Muscle layer of duodenum (tissue), 2 donors: ENCODE results near the gene FHL2.

Experiments
- H3K27ac ChIP-seq: one replicate; pipeline ENCODE4 v1.7.0; 2013; ENCODE audit warnings: mild to moderate bottlenecking, low read length
- H3K27me3 ChIP-seq: one replicate; pipeline ENCODE4 v1.7.0; 2013; ENCODE audit warnings: low read depth, mild to moderate bottlenecking, control low read depth, low read length
- H3K36me3 ChIP-seq, 2 donors: one replicate each; pipeline ENCODE4 v1.7.0; 2013; ENCODE audit warnings: low read length in 2 of 2, control low read depth in 1 of 2, mild to moderate bottlenecking in 1 of 2; ENCODE audit not compliant: insufficient read depth in 2 of 2, control insufficient read depth in 1 of 2
- H3K4me1 ChIP-seq, 2 donors: one replicate each; pipeline ENCODE4 v1.7.0; 2013; ENCODE audit warnings: low read length in 2 of 2, mild to moderate bottlenecking in 2 of 2, control low read depth in 1 of 2, moderate library complexity in 1 of 2; ENCODE audit not compliant: insufficient read depth in 2 of 2, control insufficient read depth in 1 of 2
- H3K4me3 ChIP-seq, 2 donors: one replicate each; pipeline ENCODE4 v1.7.0; 2013; ENCODE audit warnings: low read length in 2 of 2, low read depth in 1 of 2, mild to moderate bottlenecking in 1 of 2
- H3K9me3 ChIP-seq, 2 donors: one replicate each; pipeline ENCODE4 v1.7.0; 2013; ENCODE audit warnings: low read length in 2 of 2, control low read depth in 1 of 2, mild to moderate bottlenecking in 1 of 2; ENCODE audit not compliant: control insufficient read depth in 1 of 2
- donor health status: healthy.

FHL2 gene

GRCh38 chr2:105396254-105397024 is 2.4 kb downstream of the FHL2 start:
- no peaks in the 10 kb centered on the region for H3K27me3 ChIP-seq
- peak overlapping the region; percentile 92 for H3K27ac ChIP-seq
- no peaks in the 10 kb centered on the region for H3K36me3 ChIP-seq
- no peaks in the 10 kb centered on the region for H3K9me3 ChIP-seq
- peaks cover 3 to 27% of the 10 kb centered on the region in 2 donors for H3K4me1 ChIP-seq
- peak overlapping the region; percentile 81 to 84 for H3K4me3 ChIP-seq

- Histone ChIP-seq H3K4me3 (peak overlapping the region in 1 of 2 donors; percentile 30), H3K27me3 (no peaks in the 10 kb centered on the region), H3K9me3 (no peaks in the 10 kb centered on the region), H3K4me1 (peaks cover 7 to 33% of the 10 kb centered on the region in 2 donors), H3K27ac (peak overlapping the region; percentile 92), H3K36me3 (no peaks in the 10 kb centered on the region)
Observed at GRCh38 chr2:105395691-105396090, 3.2 kb downstream of the FHL2 start.

GRCh38 chr2:105394951-105395611 is 3.8 kb downstream of the FHL2 start:
- Histone ChIP-seq H3K9me3 (no peaks in the 10 kb centered on the region), H3K4me1 (peaks cover 7 to 33% of the 10 kb centered on the region in 2 donors), H3K27ac (no peak overlapping the region), H3K27me3 (no peaks in the 10 kb centered on the region), H3K36me3 (no peaks in the 10 kb centered on the region), H3K4me3 (peak overlapping the region in 1 of 2 donors; percentile 23)

GRCh38 chr2:105393373-105394055 is 5.3 kb downstream of the FHL2 start:
- Histone ChIP-seq H3K36me3 (no peaks in the 10 kb centered on the region), H3K4me1 (peaks cover 7 to 36% of the 10 kb centered on the region in 2 donors), H3K9me3 (no peaks in the 10 kb centered on the region), H3K27me3 (no peaks in the 10 kb centered on the region), H3K27ac (no peak overlapping the region), H3K4me3 (no peak overlapping the region)

GRCh38 chr2:105391763-105392662 is 6.8 kb downstream of the FHL2 start:
- no peak overlapping the region for H3K27ac ChIP-seq
- no peaks in the 10 kb centered on the region for H3K36me3 ChIP-seq
- H3K27me3 ChIP-seq, result no peaks in the 10 kb centered on the region
- no peak overlapping the region for H3K4me3 ChIP-seq
- peaks cover 7 to 46% of the 10 kb centered on the region in 2 donors for H3K4me1 ChIP-seq
- H3K9me3 ChIP-seq, result no peaks in the 10 kb centered on the region

GRCh38 chr2:105391058-105391627 is 7.7 kb downstream of the FHL2 start:
- peaks cover 2 to 3% of the 10 kb centered on the region in 2 donors for H3K36me3 ChIP-seq
- peaks cover 4 to 40% of the 10 kb centered on the region in 2 donors for H3K4me1 ChIP-seq
- H3K9me3 ChIP-seq, result no peaks in the 10 kb centered on the region
- H3K27me3 ChIP-seq, result no peaks in the 10 kb centered on the region
- H3K4me3 ChIP-seq, result no peak overlapping the region
- no peak overlapping the region for H3K27ac ChIP-seq

GRCh38 chr2:105390454-105390853 is 8.4 kb downstream of the FHL2 start:
- no peaks in the 10 kb centered on the region for H3K9me3 ChIP-seq
- H3K36me3 ChIP-seq, result peaks cover 8 to 9% of the 10 kb centered on the region in 2 donors
- no peak overlapping the region for H3K27ac ChIP-seq
- no peak overlapping the region for H3K4me3 ChIP-seq
- H3K27me3 ChIP-seq, result no peaks in the 10 kb centered on the region
- peaks cover 4 to 40% of the 10 kb centered on the region in 2 donors for H3K4me1 ChIP-seq

GRCh38 chr2:105388971-105389381 is 9.9 kb downstream of the FHL2 start:
- no peaks in the 10 kb centered on the region for H3K9me3 ChIP-seq
- peak overlapping the region; percentile 62 for H3K27ac ChIP-seq
- H3K36me3 ChIP-seq, result peaks cover 18 to 21% of the 10 kb centered on the region in 2 donors
- no peaks in the 10 kb centered on the region for H3K27me3 ChIP-seq
- peaks cover 4 to 35% of the 10 kb centered on the region in 2 donors for H3K4me1 ChIP-seq
- H3K4me3 ChIP-seq, result no peak overlapping the region

- H3K4me1 ChIP-seq, result peaks cover 4 to 28% of the 10 kb centered on the region in 2 donors
- no peaks in the 10 kb centered on the region for H3K9me3 ChIP-seq
- no peak overlapping the region for H3K4me3 ChIP-seq
- H3K27me3 ChIP-seq, result no peaks in the 10 kb centered on the region
- peak overlapping the region; percentile 11 for H3K27ac ChIP-seq
- peaks cover 23 to 33% of the 10 kb centered on the region in 2 donors for H3K36me3 ChIP-seq
Observed at GRCh38 chr2:105387225-105387624, 11.6 kb downstream of the FHL2 start.

- Histone ChIP-seq H3K4me3 (no peak overlapping the region), H3K27me3 (no peaks in the 10 kb centered on the region), H3K36me3 (peaks cover 23 to 34% of the 10 kb centered on the region in 2 donors), H3K4me1 (peaks cover 0 to 19% of the 10 kb centered on the region in 2 donors), H3K9me3 (no peaks in the 10 kb centered on the region), H3K27ac (no peak overlapping the region)
Observed at GRCh38 chr2:105385731-105386540, 12.9 kb downstream of the FHL2 start.
